Activated CD8-positive, alpha-beta memory T cell treated with anti-CD3 and anti-CD28 coated beads, Interleukin-2, amount 10 ng/mL, durations not matched to agents 7 days and 5 days (primary cell): ENCODE data around the gene SF3B1. TPM values are rescaled to one million over a fixed set of nuclear protein-coding genes. Genes with fewer than 3 reads are reported as not detected.
"Not testable (repeated sequence)": the region's sequence is repeated elsewhere in the genome, so short reads cannot be mapped to it uniquely, and the experiment has no call there.

Experiments
- ATAC-seq: fragments of 150-1000 bp; cut with Tn5 transposase; one replicate; pipeline ENCODE4 v1.10.0; 2021; ENCODE audit warnings: moderate library complexity
- CTCF ChIA-PET: fragments of 350-600 bp; sonication (Branson Sonifier 250); formaldehyde crosslinking; loops from one replicate; lab custom pipeline; 2021; ENCODE audit warnings: antibody characterized with exemption; lab: Charles Lee
- DNase-seq: peaks from one replicate; pipeline ENCODE4 v3.0.0-alpha.2; 2020
- H3K27ac Mint-ChIP-seq: one replicate; pipeline ENCODE4 v1.8.0; 2021; ENCODE audit warnings: mild to moderate bottlenecking, mixed read lengths
- H3K27me3 Mint-ChIP-seq: one replicate; pipeline ENCODE4 v1.8.0; 2021; ENCODE audit warnings: mixed read lengths
- H3K36me3 Mint-ChIP-seq: one replicate; pipeline ENCODE4 v1.8.0; 2021; ENCODE audit warnings: mild to moderate bottlenecking, mixed read lengths
- H3K4me1 Mint-ChIP-seq: one replicate; pipeline ENCODE4 v1.8.0; 2021; ENCODE audit warnings: mixed read lengths
- H3K4me3 Mint-ChIP-seq: one replicate; pipeline ENCODE4 v1.8.0; 2021; ENCODE audit warnings: mild to moderate bottlenecking, moderate library complexity, mixed read lengths
- H3K9me3 Mint-ChIP-seq: one replicate; pipeline ENCODE4 v1.8.0; 2022; ENCODE audit warnings: low read depth, mixed read lengths
- total RNA-seq, 2 experiments: library from RNA; stranded (reverse); gene quantifications; one replicate each; pipeline ENCODE4 v1.2.3, GENCODE V29; 2021

The SF3B1 gene
- total RNA-seq, 2 experiments from 2014 or later = 266 to 298 TPM

DNA sequence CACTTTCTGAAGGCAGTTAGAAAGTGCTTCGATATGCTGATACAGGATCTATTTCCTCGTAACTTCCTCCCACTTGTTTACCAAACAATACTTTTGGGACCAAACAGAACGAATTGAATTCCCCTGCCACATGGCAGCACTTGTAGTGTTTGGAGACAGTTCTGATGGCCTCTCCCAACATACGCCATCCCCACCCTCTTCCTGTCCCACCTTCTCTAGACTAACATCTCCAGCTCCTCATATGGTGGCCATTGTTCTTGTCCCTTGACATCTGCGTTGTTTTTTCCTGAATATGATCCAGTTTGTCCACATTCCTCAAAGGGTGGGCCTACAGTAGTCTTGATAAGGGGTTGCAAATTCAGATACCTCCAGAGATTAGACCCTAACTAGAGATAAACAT, 70.8 kb downstream of the SF3B1 start:
- H3K4me1 Mint-ChIP-seq = peaks cover 11% of the 10 kb centered on the region
- no peak for DNase-seq
- ATAC-seq = no peak
- no peaks in the 10 kb centered on the region for H3K27me3 Mint-ChIP-seq
- H3K4me3 Mint-ChIP-seq = no peak overlapping the region
- H3K9me3 Mint-ChIP-seq = no peaks in the 10 kb centered on the region
- peaks cover 1% of the 10 kb centered on the region for H3K36me3 Mint-ChIP-seq
- CTCF ChIA-PET = interaction anchor here (1.3 to 3.1 kb wide), 2 partner anchors 16 to 251 kb away, joined by 3 to 10 read pairs; no protein-coding TSS in a partner anchor
- H3K27ac Mint-ChIP-seq = no peak overlapping the region

DNA sequence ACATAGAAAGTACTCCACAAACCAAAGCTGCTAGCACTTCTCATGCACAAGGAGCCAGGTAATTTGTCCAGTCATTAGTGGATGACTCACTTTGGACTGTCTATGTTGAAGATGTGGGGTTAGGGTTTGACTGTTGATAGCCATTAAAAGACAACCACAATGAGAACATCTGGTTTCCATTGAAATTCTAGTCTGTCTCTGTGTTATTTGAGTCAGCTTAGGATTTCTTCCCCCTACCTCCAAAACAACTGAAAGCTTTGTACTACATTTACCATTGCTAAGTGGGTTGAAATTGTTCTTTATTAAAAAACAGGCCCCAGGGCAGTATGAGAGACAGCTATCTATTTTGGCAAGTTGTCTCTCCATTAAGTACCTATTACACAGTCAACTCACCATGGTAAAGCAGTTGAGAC, 74.1 kb downstream of the SF3B1 start:
- no peak overlapping the region for H3K4me3 Mint-ChIP-seq
- peak; percentile 40 for ATAC-seq
- H3K4me1 Mint-ChIP-seq = peaks cover 22% of the 10 kb centered on the region
- no peaks in the 10 kb centered on the region for H3K9me3 Mint-ChIP-seq
- no peaks in the 10 kb centered on the region for H3K27me3 Mint-ChIP-seq
- no peak for DNase-seq
- peaks cover 1% of the 10 kb centered on the region for H3K36me3 Mint-ChIP-seq
- CTCF ChIA-PET = no interaction called here
- no peak overlapping the region for H3K27ac Mint-ChIP-seq

DNA sequence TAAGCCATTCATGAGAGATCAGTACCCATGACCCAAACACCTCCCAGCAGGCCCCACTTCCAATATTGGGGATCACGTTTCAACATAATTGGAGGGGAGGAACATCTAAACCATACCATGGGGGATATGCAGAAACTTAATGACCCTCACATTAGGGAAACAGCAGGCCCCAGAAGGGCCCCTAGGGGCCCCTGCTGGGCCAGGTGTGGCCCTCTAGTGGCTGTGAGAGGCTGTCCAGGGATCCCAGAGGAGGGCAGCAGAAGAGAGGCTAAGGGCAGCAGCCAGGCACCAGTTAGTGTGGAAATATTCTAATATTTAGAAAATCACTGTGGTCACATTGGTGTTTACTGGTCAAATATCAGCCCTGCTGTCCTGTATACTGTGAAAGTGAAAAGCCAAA, 75.0 kb downstream of the SF3B1 start:
- no peak for ATAC-seq
- CTCF ChIA-PET = interaction anchor here (0.6 kb wide), 1 partner anchor 31 kb away, joined by 3 read pairs; no protein-coding TSS in a partner anchor
- Mint-ChIP-seq H3K9me3 (no peaks in the 10 kb centered on the region), H3K4me1 (peaks cover 22% of the 10 kb centered on the region), H3K36me3 (peaks cover 1% of the 10 kb centered on the region), H3K27me3 (no peaks in the 10 kb centered on the region), H3K4me3 (no peak overlapping the region), H3K27ac (no peak overlapping the region)
- DNase-seq = no peak

DNA sequence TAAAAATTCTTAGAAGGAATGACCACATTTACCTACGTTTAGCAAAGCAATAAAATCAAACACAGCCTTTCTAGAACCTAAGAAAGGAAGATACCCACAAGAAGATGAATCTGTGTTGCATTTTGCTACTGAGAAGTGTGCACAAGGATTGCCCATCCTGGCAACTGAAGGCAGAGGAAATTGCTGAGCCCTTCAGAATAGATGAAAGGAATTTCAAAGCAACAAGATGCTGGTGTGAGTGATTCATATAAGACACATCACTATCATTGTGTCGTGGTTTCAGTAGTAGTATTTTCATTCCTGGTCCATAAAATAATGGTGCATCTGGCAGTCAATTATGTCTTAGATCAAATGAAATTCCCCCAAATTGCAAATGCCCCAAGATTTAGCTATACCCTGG, 75.9 kb downstream of the SF3B1 start:
- CTCF ChIA-PET = interaction anchor here (0.6 to 4.2 kb wide), 6 partner anchors 30 to 245 kb away, joined by 3 to 18 read pairs (median 3); no protein-coding TSS in a partner anchor
- Mint-ChIP-seq H3K27ac (no peak overlapping the region), H3K4me3 (no peak overlapping the region), H3K9me3 (no peaks in the 10 kb centered on the region), H3K4me1 (peaks cover 22% of the 10 kb centered on the region), H3K36me3 (peaks cover 1% of the 10 kb centered on the region), H3K27me3 (no peaks in the 10 kb centered on the region)
- DNase-seq = no peak
- ATAC-seq = no peak

DNA sequence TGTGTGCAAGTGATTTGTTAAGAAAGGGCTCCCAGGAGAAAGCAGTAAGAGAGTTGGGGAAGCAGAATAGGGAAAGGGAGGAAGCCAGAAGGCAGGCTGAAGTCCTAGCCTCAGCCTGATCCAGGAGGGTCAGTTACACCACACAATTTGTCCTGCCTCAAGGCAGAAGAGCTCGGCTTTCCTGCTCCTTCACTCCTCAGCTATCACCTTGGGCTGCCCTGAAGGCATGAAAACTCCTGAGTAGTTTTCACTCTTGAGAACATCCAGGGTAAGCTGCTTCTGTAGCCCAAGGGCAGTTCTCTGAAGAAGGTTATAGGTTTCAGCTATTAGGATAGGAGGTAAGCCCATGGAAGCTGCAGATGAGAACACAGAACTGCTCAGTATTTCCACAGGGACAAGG, 76.8 kb downstream of the SF3B1 start:
- Mint-ChIP-seq H3K27ac (no peak overlapping the region), H3K4me1 (peaks cover 22% of the 10 kb centered on the region), H3K27me3 (no peaks in the 10 kb centered on the region), H3K4me3 (no peak overlapping the region), H3K9me3 (no peaks in the 10 kb centered on the region), H3K36me3 (peaks cover 1% of the 10 kb centered on the region)
- DNase-seq (no peak), ATAC-seq (no peak)
- CTCF ChIA-PET = interaction anchor here (0.6 to 4.2 kb wide), 6 partner anchors 24 to 244 kb away, joined by 3 to 18 read pairs (median 3); no protein-coding TSS in a partner anchor

DNA sequence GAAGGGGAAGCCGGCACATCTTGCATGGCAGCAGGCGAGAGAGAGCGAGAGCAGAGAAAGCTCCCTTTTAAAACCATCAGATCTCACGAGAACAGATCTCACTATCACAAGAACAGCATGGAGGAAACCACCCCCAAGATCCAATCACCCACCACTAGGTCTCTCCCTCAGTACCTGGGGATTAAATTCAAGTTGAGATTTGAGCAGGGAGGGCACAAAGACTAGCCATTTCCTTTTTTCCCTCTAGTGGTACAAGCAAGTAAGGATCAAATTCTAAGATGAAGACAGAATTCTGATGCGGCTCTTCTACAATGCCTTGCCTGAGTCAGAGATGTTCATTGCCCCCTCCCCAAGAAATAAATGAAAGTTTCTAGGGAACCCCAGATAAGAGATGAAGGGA, 78.7 kb downstream of the SF3B1 start:
- Mint-ChIP-seq H3K9me3 (no peaks in the 10 kb centered on the region), H3K36me3 (peaks cover 1% of the 10 kb centered on the region), H3K27me3 (no peaks in the 10 kb centered on the region), H3K27ac (no peak overlapping the region), H3K4me1 (peaks cover 22% of the 10 kb centered on the region), H3K4me3 (no peak overlapping the region)
- CTCF ChIA-PET = interaction anchor here (0.6 to 4.2 kb wide), 2 partner anchors 20 to 243 kb away, joined by 3 to 18 read pairs; no protein-coding TSS in a partner anchor
- ATAC-seq (no peak), DNase-seq (no peak)

DNA sequence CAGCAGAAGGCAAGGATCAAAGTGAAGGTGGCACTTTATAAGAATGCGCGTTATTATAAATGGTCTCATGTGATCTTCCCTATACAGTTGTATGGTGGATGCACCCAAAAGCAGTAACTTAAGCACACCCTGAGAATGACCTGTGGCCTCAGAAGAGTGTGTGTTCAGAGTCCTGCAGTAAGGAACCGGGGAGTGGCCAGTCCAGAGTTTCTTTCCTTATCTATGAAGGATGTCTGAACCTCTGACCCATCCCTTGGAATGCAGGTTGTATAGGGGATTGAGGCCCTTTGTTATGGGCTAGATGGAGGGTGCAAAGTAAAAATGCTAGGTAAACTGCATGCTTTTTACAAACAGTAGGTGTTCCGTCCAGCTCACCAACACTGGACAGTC, 80.7 kb downstream of the SF3B1 start:
- DNase-seq = no peak
- Mint-ChIP-seq H3K4me1 (peaks cover 13% of the 10 kb centered on the region), H3K27me3 (no peaks in the 10 kb centered on the region), H3K36me3 (no peaks in the 10 kb centered on the region), H3K9me3 (no peaks in the 10 kb centered on the region), H3K27ac (no peak overlapping the region), H3K4me3 (no peak overlapping the region)
- ATAC-seq = no peak
- CTCF ChIA-PET = interaction anchor here (0.8 kb wide), 1 partner anchor 186 kb away, joined by 3 read pairs; no protein-coding TSS in a partner anchor

DNA sequence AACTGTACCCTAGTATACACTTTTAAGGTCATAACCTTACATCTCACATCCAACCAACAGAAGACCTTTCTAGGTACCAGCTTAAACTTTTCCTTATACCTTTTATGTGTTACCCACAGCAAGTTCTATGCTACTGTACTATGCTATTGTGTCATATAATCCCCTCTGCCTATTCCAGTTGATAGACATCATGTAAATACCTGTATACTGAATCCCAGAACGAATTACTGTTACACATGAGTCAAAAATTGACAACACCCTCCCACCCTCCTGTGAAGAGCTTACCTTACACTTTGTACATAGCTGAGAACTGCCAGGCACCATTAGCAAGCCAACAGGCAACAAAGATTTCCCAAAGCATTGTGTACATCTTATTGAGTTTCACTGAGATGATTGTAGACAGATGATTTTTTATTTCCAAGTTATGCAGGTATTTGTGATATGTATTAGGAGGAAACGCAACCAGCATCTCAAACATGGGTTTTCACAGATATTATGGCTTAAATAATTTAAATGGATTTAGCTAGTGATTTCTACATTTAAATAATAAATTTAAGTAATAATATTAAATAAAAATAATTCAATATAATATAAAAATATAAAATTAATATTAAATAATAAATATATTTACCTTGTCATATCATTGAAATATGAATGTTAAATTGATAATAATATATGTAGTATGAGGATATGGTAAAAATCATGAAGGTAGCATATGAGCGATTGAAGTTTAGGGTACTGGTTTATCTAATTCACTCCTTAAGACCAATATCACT, 81.2 kb downstream of the SF3B1 start:
- no peak overlapping the region for H3K4me3 Mint-ChIP-seq
- peaks cover 8% of the 10 kb centered on the region for H3K4me1 Mint-ChIP-seq
- H3K27me3 Mint-ChIP-seq = no peaks in the 10 kb centered on the region
- CTCF ChIA-PET = interaction anchor here (0.8 kb wide), 1 partner anchor 185 kb away, joined by 3 read pairs; no protein-coding TSS in a partner anchor
- no peaks in the 10 kb centered on the region for H3K36me3 Mint-ChIP-seq
- H3K9me3 Mint-ChIP-seq = no peaks in the 10 kb centered on the region
- no peak for DNase-seq
- no peak overlapping the region for H3K27ac Mint-ChIP-seq
- no peak for ATAC-seq

DNA sequence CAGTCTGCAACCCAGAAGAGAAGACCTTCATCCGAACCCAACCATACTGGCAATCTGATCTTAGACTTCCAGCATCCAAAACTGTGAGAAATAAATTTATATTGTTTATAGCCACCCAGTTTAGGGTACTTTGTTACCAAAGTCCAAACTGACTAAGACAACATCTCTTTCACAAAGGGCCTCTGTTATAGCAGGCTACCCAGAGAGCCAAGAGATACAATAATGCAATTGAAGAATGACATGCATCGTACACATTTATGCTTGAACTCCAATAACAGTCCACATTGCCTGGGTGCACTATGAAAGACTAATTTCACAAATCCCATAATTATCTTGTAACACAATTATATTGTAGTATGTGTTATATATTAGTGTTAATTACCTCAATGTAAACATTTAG, 85.1 kb downstream of the SF3B1 start:
- H3K36me3 Mint-ChIP-seq = no peaks in the 10 kb centered on the region
- H3K4me1 Mint-ChIP-seq = peaks cover 4% of the 10 kb centered on the region
- no peak for ATAC-seq
- no peak overlapping the region for H3K4me3 Mint-ChIP-seq
- H3K9me3 Mint-ChIP-seq = no peaks in the 10 kb centered on the region
- H3K27ac Mint-ChIP-seq = no peak overlapping the region
- DNase-seq = no peak
- CTCF ChIA-PET = no interaction called here
- no peaks in the 10 kb centered on the region for H3K27me3 Mint-ChIP-seq

DNA sequence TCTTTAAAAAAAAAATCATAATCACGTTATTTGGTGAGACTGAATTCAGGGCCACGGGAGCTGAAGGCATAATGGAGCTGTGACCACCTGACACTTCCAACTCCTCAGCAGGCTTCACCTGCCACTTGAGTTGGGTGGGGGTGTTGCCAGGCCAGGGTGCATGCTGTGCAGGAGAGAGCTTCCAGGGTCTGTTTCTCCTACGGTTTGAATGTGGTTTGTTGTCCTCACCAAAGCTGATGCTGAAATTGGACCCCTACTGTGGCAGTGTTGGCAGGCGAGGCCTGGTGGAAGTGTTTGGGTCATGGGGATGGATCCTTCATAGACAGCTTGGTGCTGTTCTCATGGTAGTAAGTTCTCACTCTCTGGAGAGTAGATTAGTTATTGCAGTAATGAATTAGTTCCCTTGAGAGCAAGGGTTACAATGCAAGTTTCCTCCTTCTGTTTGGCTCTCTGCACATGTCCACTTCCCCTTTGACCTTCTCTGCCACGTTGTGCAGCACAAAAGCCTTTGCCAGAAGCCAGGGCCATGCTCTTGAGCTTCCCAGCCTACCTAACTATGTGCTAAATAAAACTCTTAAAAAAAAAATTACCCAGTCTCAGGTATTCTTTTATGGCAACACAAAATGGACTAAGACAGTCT, 86.0 kb downstream of the SF3B1 start:
- Mint-ChIP-seq H3K4me3 (no peak overlapping the region), H3K9me3 (no peaks in the 10 kb centered on the region), H3K36me3 (no peaks in the 10 kb centered on the region), H3K27me3 (no peaks in the 10 kb centered on the region), H3K27ac (no peak overlapping the region), H3K4me1 (peaks cover 5% of the 10 kb centered on the region)
- CTCF ChIA-PET = interaction anchor here (2.5 kb wide), 1 partner anchor 157 kb away, joined by 7 read pairs; no protein-coding TSS in a partner anchor
- ATAC-seq (no peak), DNase-seq (peak; percentile 8)

DNA sequence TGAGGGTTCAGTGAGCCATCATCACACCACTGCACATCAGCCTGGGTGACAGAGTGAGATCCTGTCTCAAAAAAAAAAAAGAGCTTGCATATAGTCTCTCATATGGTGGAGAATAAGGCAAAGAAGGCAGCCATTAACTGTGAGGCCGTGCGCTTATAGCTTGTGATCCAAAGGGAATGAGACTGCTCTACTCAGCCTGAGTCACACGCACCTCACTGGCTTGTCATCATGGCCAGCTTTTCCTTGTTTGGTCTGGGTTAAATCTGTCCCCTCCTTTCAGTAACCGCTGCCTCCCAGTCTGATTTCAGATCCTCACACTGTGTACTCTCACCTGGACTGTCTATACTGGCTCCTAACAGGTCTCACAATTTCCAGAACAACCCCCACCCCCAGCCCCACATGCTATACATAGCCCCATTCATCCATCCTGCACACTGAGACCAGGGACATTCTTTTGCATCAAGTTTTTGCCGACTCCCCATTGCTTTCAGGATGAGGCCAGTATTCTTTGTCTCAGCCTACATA, 88.9 kb downstream of the SF3B1 start:
- Mint-ChIP-seq H3K4me1 (peaks cover 10% of the 10 kb centered on the region), H3K27ac (no peak overlapping the region), H3K36me3 (peaks cover 1% of the 10 kb centered on the region), H3K9me3 (no peaks in the 10 kb centered on the region), H3K4me3 (no peak overlapping the region), H3K27me3 (no peaks in the 10 kb centered on the region)
- ATAC-seq = no peak
- DNase-seq = no peak
- CTCF ChIA-PET = no interaction called here

DNA sequence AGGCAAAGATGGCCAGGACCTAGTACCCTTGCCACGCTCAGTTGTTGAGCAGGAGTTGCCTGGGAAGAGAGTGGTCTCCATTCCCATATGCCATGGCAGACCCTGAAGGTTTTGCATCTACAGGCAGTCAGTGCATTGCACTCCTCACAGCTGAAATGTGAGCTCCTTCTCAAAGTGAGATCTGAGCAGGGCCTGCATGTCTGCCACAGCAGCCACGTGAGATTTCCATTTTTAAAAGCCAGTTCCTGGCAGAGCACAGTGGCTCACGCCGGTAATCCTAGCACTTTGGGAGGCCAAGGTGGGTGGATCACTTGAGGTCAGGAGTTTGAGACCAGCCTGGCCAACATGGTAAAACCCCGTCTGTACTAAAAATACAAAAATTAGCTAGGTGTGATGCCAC, 90.9 kb downstream of the SF3B1 start:
- not testable (repeated sequence) for H3K27ac Mint-ChIP-seq, H3K27me3 Mint-ChIP-seq, H3K4me3 Mint-ChIP-seq, H3K9me3 Mint-ChIP-seq, H3K36me3 Mint-ChIP-seq, DNase-seq, ATAC-seq
- H3K4me1 Mint-ChIP-seq = peaks cover 12% of the 10 kb centered on the region
- CTCF ChIA-PET = interaction anchor here (1.6 to 1.9 kb wide), 3 partner anchors 8 to 17 kb away, joined by 3 to 5 read pairs (median 3); no protein-coding TSS in a partner anchor

DNA sequence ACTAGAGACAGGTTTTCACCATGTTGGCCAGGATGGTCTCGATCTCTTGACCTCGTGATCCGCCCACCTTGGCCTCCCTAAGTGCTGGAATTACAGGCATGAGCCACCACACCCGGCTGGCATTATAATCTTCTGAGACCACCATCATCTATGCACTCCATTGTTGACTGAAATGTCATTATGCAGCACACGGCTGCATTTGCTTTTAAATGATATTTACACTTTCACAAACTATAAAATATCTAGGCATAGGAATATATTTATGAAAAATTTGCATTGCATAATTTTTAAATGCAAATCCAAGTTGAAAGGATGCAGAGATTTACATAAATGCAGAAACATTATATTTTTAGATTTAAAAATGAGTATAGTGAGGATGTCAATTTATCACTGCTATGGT, 94.2 kb downstream of the SF3B1 start:
- no peak for DNase-seq
- H3K27ac Mint-ChIP-seq = no peak overlapping the region
- peaks cover 3% of the 10 kb centered on the region for H3K36me3 Mint-ChIP-seq
- H3K27me3 Mint-ChIP-seq = no peaks in the 10 kb centered on the region
- CTCF ChIA-PET = no interaction called here
- peaks cover 12% of the 10 kb centered on the region for H3K4me1 Mint-ChIP-seq
- no peak for ATAC-seq
- H3K9me3 Mint-ChIP-seq = no peaks in the 10 kb centered on the region
- H3K4me3 Mint-ChIP-seq = no peak overlapping the region
